ENCODE measurements around the gene CEP68. TPM values are rescaled to one million over a fixed set of nuclear protein-coding genes. Genes with fewer than 3 reads are reported as not detected.

CEP68 gene
- total RNA-seq, 2 donors from 2014 or later = 12.5 to 12.7 TPM

DNA sequence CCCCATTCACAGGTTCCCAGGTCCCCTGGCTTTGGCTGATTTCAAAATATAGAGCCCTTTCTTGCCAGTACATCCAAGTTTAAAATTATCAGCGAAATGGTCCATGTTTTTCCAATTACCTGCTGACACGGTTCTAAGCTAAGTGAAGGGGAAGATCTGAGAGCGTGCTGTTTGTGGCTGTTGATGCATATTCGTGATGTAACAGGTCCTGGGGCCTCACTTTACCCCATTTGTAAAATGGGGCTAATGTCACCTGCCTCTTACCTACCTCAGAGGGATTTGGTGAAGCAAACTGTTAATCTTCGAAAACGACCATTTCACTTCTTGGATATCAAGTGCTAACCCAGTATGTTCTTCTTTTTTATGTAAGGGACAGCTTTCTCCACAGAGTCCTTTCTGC, 34.0 kb upstream of the CEP68 start:
- no peaks in the 10 kb centered on the region for H3K9me3 ChIP-seq
- no peak for DNase-seq (ENCODE audit: low spot score)
- peaks cover 0 to under 1% of the 10 kb centered on the region in 2 donors for H3K4me1 ChIP-seq
- H3K4me3 ChIP-seq = no peak overlapping the region
- peaks cover 13% of the 10 kb centered on the region for H3K36me3 ChIP-seq
- H3K27ac ChIP-seq = no peak overlapping the region
- H3K27me3 ChIP-seq = no peaks in the 10 kb centered on the region
- TF ChIP-seq, protein P1, sequence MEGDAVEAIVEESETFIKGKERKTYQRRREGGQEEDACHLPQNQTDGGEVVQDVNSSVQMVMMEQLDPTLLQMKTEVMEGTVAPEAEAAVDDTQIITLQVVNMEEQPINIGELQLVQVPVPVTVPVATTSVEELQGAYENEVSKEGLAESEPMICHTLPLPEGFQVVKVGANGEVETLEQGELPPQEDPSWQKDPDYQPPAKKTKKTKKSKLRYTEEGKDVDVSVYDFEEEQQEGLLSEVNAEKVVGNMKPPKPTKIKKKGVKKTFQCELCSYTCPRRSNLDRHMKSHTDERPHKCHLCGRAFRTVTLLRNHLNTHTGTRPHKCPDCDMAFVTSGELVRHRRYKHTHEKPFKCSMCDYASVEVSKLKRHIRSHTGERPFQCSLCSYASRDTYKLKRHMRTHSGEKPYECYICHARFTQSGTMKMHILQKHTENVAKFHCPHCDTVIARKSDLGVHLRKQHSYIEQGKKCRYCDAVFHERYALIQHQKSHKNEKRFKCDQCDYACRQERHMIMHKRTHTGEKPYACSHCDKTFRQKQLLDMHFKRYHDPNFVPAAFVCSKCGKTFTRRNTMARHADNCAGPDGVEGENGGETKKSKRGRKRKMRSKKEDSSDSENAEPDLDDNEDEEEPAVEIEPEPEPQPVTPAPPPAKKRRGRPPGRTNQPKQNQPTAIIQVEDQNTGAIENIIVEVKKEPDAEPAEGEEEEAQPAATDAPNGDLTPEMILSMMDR (IDR thresholded peaks at IDR 0.05) = no peak

DNA sequence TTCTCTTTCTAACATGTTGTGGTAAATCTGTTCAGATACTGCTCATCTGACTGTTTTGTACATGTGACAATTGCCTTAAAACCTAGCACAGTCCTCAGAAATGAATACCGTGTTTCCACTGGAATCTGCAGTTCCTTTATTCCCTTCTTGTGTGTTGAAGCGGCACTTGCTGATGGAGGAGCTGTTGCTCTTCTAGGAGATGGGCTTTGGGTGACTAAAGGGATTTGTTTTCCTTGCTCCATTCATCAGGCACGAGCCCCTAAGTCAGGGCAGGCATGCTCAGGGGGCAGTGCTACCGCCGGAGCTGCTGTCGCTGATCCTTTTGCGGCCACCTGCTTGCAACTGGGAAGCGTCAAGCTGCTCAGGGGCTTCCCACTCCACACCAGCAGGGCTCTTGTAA, 32.5 kb upstream of the CEP68 start:
- TF ChIP-seq, protein P1 (IDR thresholded peaks at IDR 0.05) = no peak
- Histone ChIP-seq H3K36me3 (peaks cover 13% of the 10 kb centered on the region), H3K27ac (no peak overlapping the region), H3K27me3 (no peaks in the 10 kb centered on the region), H3K9me3 (no peaks in the 10 kb centered on the region), H3K4me1 (peaks cover 0 to 7% of the 10 kb centered on the region in 2 donors), H3K4me3 (no peak overlapping the region)
- no peak for DNase-seq (ENCODE audit: low spot score)

DNA sequence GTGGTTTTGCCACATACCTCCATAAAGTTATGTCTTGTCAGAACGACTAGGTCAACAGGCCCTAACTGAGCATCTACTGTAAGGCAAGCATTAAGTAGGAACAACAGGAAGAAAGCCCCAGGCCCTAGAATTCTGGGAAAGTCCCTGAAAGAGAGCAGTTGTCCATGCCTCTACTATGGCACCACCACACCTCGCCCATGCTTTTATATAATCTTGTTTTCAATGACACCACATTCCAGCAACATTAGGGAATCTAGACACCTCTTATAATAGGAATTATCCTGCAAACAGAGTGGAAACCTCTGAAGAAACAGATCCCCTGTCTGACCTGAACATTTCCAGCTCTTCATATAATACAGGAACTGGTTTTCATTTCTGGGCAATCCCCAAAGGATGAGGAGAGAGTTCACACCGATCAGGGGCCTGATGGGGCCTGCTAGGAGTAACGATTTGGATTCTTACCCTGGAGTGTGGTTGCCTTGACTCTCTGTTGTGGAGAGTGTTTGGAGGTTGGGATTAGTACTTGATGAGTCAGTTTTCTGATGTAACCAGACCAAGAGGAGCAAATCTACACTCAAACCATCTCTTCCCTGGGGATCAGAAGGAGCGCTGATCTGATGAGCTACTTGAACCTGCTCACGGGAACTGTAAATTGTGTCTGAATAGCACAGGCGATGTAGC, 31.9 kb upstream of the CEP68 start:
- Histone ChIP-seq H3K36me3 (peaks cover 13% of the 10 kb centered on the region), H3K4me3 (no peak overlapping the region), H3K9me3 (no peaks in the 10 kb centered on the region), H3K4me1 (peaks cover 0 to 7% of the 10 kb centered on the region in 2 donors), H3K27me3 (no peaks in the 10 kb centered on the region), H3K27ac (no peak overlapping the region)
- no peak for DNase-seq (ENCODE audit: low spot score)
- TF ChIP-seq, protein P1 (IDR thresholded peaks at IDR 0.05) = no peak

DNA sequence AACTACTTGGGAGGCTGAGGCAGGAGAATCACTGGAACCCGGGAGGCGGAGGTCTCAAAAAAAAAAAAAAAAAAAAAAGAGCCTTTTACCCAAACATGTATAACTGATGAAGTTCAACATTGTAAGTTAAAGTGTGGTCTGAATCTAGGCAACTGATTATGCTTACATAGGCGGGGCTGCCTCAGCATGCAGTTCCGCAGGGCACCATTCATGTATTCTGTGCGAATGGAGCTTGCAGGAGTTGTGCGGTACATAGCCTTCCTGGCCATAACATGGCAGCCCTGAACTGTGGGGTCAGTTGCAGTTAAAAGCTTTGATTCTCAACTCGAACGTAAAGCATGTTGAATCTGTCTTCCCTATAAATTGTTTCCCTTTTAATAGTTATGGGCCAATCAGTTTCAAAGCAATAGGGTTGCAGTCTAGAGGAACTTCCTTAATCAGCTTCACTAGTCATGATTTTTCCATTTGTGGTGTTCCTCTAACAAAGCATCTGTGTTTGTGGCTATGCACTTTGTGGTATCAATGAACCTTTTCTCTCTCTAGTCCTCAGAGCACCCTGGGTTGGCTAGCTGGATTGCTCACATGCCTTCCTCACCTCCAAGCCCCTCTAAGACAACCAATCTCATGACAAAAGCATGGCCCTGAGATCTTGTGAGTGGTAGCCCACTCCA, 30.6 kb upstream of the CEP68 start:
- H3K4me1 ChIP-seq = peaks cover 0 to 7% of the 10 kb centered on the region in 2 donors
- no peak overlapping the region for H3K4me3 ChIP-seq
- no peak for DNase-seq (ENCODE audit: low spot score)
- peaks cover 12% of the 10 kb centered on the region for H3K36me3 ChIP-seq
- H3K27ac ChIP-seq = no peak overlapping the region
- no peaks in the 10 kb centered on the region for H3K27me3 ChIP-seq
- H3K9me3 ChIP-seq = no peaks in the 10 kb centered on the region
- TF ChIP-seq, protein P1 (IDR thresholded peaks at IDR 0.05) = no peak

DNA sequence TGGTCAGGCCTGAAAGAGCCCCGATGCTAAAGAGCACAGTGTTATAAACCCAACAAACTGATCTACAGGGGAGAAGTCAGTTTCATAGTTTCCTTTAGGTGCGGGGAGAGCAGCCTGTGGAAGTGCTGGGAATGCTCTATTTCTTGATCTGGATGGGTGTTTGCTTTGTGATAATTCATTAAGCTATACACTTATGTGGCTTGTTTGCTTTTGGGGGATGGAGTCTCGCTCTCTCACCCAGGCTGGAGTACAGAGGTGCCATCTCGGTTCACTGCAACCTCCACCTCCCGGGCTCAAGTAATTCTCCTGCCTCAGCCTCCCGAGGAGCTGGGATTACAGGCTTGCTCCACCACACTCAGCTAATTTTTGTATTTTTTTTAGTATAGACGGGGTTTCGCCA, 30.1 kb upstream of the CEP68 start:
- peaks cover 0 to 7% of the 10 kb centered on the region in 2 donors for H3K4me1 ChIP-seq
- no peaks in the 10 kb centered on the region for H3K27me3 ChIP-seq
- DNase-seq (ENCODE audit: low spot score) = no peak
- no peak overlapping the region for H3K27ac ChIP-seq
- H3K9me3 ChIP-seq = no peaks in the 10 kb centered on the region
- TF ChIP-seq, protein P1 (IDR thresholded peaks at IDR 0.05) = no peak
- H3K36me3 ChIP-seq = peaks cover 6% of the 10 kb centered on the region
- H3K4me3 ChIP-seq = no peak overlapping the region
